Cardiac fibroblast (primary cell): Measurements from ENCODE around the gene TMEM74B.

ENCODE experiments used
- DNase-seq, 2 donors: peaks; one replicate each; pipeline versions ENCODE4 v3.0.0 to v3.0.0-alpha.2; 2010; ENCODE audit warnings: low read depth in 2 of 2
- H3K4me3 ChIP-seq, 2 donors: replicated peaks in 1 of 2; 1 replicate in 1 of 2; 2 replicates in 1 of 2; pipeline ENCODE4 v1.5.1; 2011; ENCODE audit warnings: low read depth in 2 of 2, low read length in 2 of 2, mild to moderate bottlenecking in 2 of 2, moderate library complexity in 1 of 2
- TF ChIP-seq, protein P1 (sequence below): IDR thresholded peaks from one replicate; pipeline ENCODE4 v1.5.1; 2011; ENCODE audit warnings: low read depth, mild to moderate bottlenecking, low read length, inconsistent platforms

The TMEM74B gene

GRCh38 chr20:1130847-1131246 lies 53.9 kb downstream of the TMEM74B start:
- no peak for DNase-seq
- TF ChIP-seq, protein P1, sequence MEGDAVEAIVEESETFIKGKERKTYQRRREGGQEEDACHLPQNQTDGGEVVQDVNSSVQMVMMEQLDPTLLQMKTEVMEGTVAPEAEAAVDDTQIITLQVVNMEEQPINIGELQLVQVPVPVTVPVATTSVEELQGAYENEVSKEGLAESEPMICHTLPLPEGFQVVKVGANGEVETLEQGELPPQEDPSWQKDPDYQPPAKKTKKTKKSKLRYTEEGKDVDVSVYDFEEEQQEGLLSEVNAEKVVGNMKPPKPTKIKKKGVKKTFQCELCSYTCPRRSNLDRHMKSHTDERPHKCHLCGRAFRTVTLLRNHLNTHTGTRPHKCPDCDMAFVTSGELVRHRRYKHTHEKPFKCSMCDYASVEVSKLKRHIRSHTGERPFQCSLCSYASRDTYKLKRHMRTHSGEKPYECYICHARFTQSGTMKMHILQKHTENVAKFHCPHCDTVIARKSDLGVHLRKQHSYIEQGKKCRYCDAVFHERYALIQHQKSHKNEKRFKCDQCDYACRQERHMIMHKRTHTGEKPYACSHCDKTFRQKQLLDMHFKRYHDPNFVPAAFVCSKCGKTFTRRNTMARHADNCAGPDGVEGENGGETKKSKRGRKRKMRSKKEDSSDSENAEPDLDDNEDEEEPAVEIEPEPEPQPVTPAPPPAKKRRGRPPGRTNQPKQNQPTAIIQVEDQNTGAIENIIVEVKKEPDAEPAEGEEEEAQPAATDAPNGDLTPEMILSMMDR, result no peak
- no peak overlapping the region for H3K4me3 ChIP-seq
